ENCODE measurements around the gene NBR1. TPM values are rescaled to one million over a fixed set of nuclear protein-coding genes. Genes with fewer than 3 reads are reported as not detected.
"Not testable (repeated sequence)": the region's sequence is repeated elsewhere in the genome, so short reads cannot be mapped to it uniquely, and the experiment has no call there.

The NBR1 gene
- total RNA-seq, 2 experiments from 2014 or later, result 45.6 to 46.5 TPM

- POLR2A ChIA-PET, result no interaction called here
- no peak for ATAC-seq
- intact Hi-C loops (cut with micrococcal nuclease), result no loop called here
These were observed 24.4 kb upstream of the NBR1 start for GRCh38 chr17:43146649-43147048.

GRCh38 chr17:43151880-43152456, 19.0 kb upstream of the NBR1 start:
- POLR2A ChIA-PET, result no interaction called here
- CTCF ChIA-PET, result no interaction called here
- peaks cover 14% of the 10 kb centered on the region for H3K36me3 Mint-ChIP-seq (ENCODE audit: low read depth)
- intact Hi-C loops (cut with micrococcal nuclease), result no loop called here
- H3K27ac Mint-ChIP-seq, result no peak overlapping the region
- H3K4me3 Mint-ChIP-seq, result no peak overlapping the region
- no peak for TF ChIP-seq CTCF (IDR thresholded peaks at IDR 0.05)
- H3K27me3 Mint-ChIP-seq, result no peaks in the 10 kb centered on the region
- no peak for DNase-seq
- ATAC-seq, result no peak
- H3K4me1 Mint-ChIP-seq (ENCODE audit: low read depth), result no peaks in the 10 kb centered on the region
- H3K9me3 Mint-ChIP-seq, result no peaks in the 10 kb centered on the region

More at GRCh38 chr17:43146649-43147048, 24.4 kb upstream of the NBR1 start:
- H3K27ac Mint-ChIP-seq, result no peak overlapping the region
- no peak for TF ChIP-seq CTCF (IDR thresholded peaks at IDR 0.05)
- CTCF ChIA-PET, result no interaction called here
- H3K4me3 Mint-ChIP-seq, result no peak overlapping the region
- DNase-seq, result no peak
- peaks cover 2% of the 10 kb centered on the region for H3K36me3 Mint-ChIP-seq (ENCODE audit: low read depth)
- no peaks in the 10 kb centered on the region for H3K4me1 Mint-ChIP-seq (ENCODE audit: low read depth)
- H3K9me3 Mint-ChIP-seq, result no peaks in the 10 kb centered on the region
- no peaks in the 10 kb centered on the region for H3K27me3 Mint-ChIP-seq

- H3K27ac Mint-ChIP-seq; ATAC-seq; H3K4me3 Mint-ChIP-seq; intact Hi-C loops (cut with micrococcal nuclease); H3K9me3 Mint-ChIP-seq; DNase-seq; H3K27me3 Mint-ChIP-seq; H3K4me1 Mint-ChIP-seq (ENCODE audit: low read depth): not testable (repeated sequence)
- H3K36me3 Mint-ChIP-seq (ENCODE audit: low read depth), result peaks cover 14% of the 10 kb centered on the region
- ChIA-PET CTCF (interaction anchor here (0.6 kb wide), 1 partner anchor 384 kb away, joined by 3 read pairs; no protein-coding TSS in a partner anchor), POLR2A (interaction anchor here (0.6 to 0.8 kb wide), 2 partner anchors 18 to 21 kb away, joined by 3 read pairs; no protein-coding TSS in a partner anchor)
These were observed 17.7 kb upstream of the NBR1 start for GRCh38 chr17:43153197-43153835.

- ChIA-PET CTCF (no interaction called here), POLR2A (interaction anchor here (1.4 kb wide), 1 partner anchor 16 kb away, joined by 3 read pairs; no protein-coding TSS in a partner anchor)
- H3K27ac Mint-ChIP-seq, result no peak overlapping the region
- no peaks in the 10 kb centered on the region for H3K4me1 Mint-ChIP-seq (ENCODE audit: low read depth)
- H3K4me3 Mint-ChIP-seq, result no peak overlapping the region
- intact Hi-C loops (cut with micrococcal nuclease), result no loop called here
- no peaks in the 10 kb centered on the region for H3K27me3 Mint-ChIP-seq
- DNase-seq (no peak), ATAC-seq (no peak)
- H3K9me3 Mint-ChIP-seq, result no peaks in the 10 kb centered on the region
- peaks cover 14% of the 10 kb centered on the region for H3K36me3 Mint-ChIP-seq (ENCODE audit: low read depth)
- TF ChIP-seq CTCF (IDR thresholded peaks at IDR 0.05), result no peak
These were observed 15.3 kb upstream of the NBR1 start for GRCh38 chr17:43155666-43156065.

- DNase-seq; H3K36me3 Mint-ChIP-seq (ENCODE audit: low read depth); H3K9me3 Mint-ChIP-seq; ATAC-seq; H3K27me3 Mint-ChIP-seq; POLR2A ChIA-PET; CTCF ChIA-PET; H3K4me1 Mint-ChIP-seq (ENCODE audit: low read depth); intact Hi-C loops (cut with micrococcal nuclease); H3K27ac Mint-ChIP-seq; H3K4me3 Mint-ChIP-seq: not testable (repeated sequence)
These were observed 11.8 kb upstream of the NBR1 start for GRCh38 chr17:43159232-43159631.

- H3K9me3 Mint-ChIP-seq, CTCF ChIA-PET: not testable (repeated sequence)
These were observed 11.1 kb upstream of the NBR1 start for GRCh38 chr17:43159957-43160356.

GRCh38 chr17:43165971-43166370, 5.0 kb upstream of the NBR1 start:
- H3K4me3 Mint-ChIP-seq, result not testable (repeated sequence)

More at GRCh38 chr17:43159957-43160356, 11.1 kb upstream of the NBR1 start:
- intact Hi-C loops (cut with micrococcal nuclease); DNase-seq; H3K27me3 Mint-ChIP-seq; H3K4me3 Mint-ChIP-seq; H3K36me3 Mint-ChIP-seq (ENCODE audit: low read depth); H3K4me1 Mint-ChIP-seq (ENCODE audit: low read depth); ATAC-seq; H3K27ac Mint-ChIP-seq: not testable (repeated sequence)
- POLR2A ChIA-PET, result interaction anchor here (1.1 kb wide), 1 partner anchor 42 kb away, joined by 3 read pairs; no protein-coding TSS in a partner anchor

More at GRCh38 chr17:43165971-43166370, 5.0 kb upstream of the NBR1 start:
- H3K27ac Mint-ChIP-seq, result peak overlapping the region; percentile 47
- DNase-seq; H3K4me1 Mint-ChIP-seq (ENCODE audit: low read depth); CTCF ChIA-PET; intact Hi-C loops (cut with micrococcal nuclease); H3K27me3 Mint-ChIP-seq; ATAC-seq; H3K36me3 Mint-ChIP-seq (ENCODE audit: low read depth); POLR2A ChIA-PET; H3K9me3 Mint-ChIP-seq: not testable (repeated sequence)
